GM12878 (cell line): ENCODE data around the gene BRD2. TPM values are rescaled to one million over a fixed set of nuclear protein-coding genes. Genes with fewer than 3 reads are reported as not detected.

Experiments
- BCL11A ChIP-seq: IDR thresholded peaks from 2 replicates; pipeline ENCODE4 v1.6.1; 2011; ENCODE audit warnings: low read depth, low read length
- BRCA1 ChIP-seq: IDR thresholded peaks from 2 replicates; pipeline ENCODE4 v1.6.1; 2011; ENCODE audit warnings: low read depth, low read length, improper control_type of control experiment
- CBFB ChIP-seq: IDR thresholded peaks from 2 replicates; pipeline ENCODE4 v1.6.1; 2016; ENCODE audit warnings: antibody characterized with exemption, low read depth
- CEBPB ChIP-seq, 2 experiments: fragments of 150-350 bp in 1 of 2; IDR thresholded peaks; 2 replicates each; pipeline ENCODE4 v1.6.1; 2012 to 2014; ENCODE audit warnings: low read depth in 2 of 2, low read length in 2 of 2, borderline replicate concordance in 1 of 2, inconsistent platforms in 1 of 2
- CHD1 ChIP-seq: IDR thresholded peaks from 2 replicates; pipeline ENCODE4 v1.6.1; 2012; ENCODE audit warnings: low read depth, low read length, improper control_type of control experiment
- CREB1 ChIP-seq: IDR thresholded peaks from 2 replicates; pipeline ENCODE4 v1.6.1; 2012; ENCODE audit warnings: low read depth, mild to moderate bottlenecking, inconsistent platforms
- HDAC6 ChIP-seq: fragments of 200-600 bp; sonication (generic); IDR thresholded peaks from one replicate; pipeline ENCODE4 v1.8.0; 2017; ENCODE audit warnings: antibody characterized with exemption; ENCODE audit not compliant: unreplicated experiment
- HDGF ChIP-seq: fragments of 450-650 bp; IDR thresholded peaks from 2 replicates; pipeline ENCODE4 v1.6.1; 2016; ENCODE audit warnings: antibody characterized with exemption
- LARP7 ChIP-seq: fragments of 450-650 bp; IDR thresholded peaks from 2 replicates; pipeline ENCODE4 v1.6.1; 2017; ENCODE audit warnings: mild to moderate bottlenecking
- MYB ChIP-seq: fragments of 150-350 bp; IDR thresholded peaks from 2 replicates; pipeline ENCODE4 v1.6.1; 2014; ENCODE audit warnings: mild to moderate bottlenecking, low read depth, low read length, borderline replicate concordance
- NFIC ChIP-seq: IDR thresholded peaks from 2 replicates; pipeline ENCODE4 v1.6.1; 2012; ENCODE audit warnings: low read depth, mild to moderate bottlenecking, inconsistent platforms, low read length, moderate library complexity
- NFYB ChIP-seq: IDR thresholded peaks from 2 replicates; pipeline ENCODE4 v1.6.1; 2011; ENCODE audit warnings: low read depth, mild to moderate bottlenecking, low read length, improper control_type of control experiment, moderate library complexity; ENCODE audit not compliant: insufficient read depth
- NKRF ChIP-seq: fragments of 450-650 bp; conservative IDR thresholded peaks from 2 replicates; pipeline ENCODE4 v1.6.1; 2017; ENCODE audit warnings: mild to moderate bottlenecking, moderate library complexity
- NR2C1 ChIP-seq: fragments of 450-650 bp; IDR thresholded peaks from 2 replicates; pipeline ENCODE4 v1.6.1; 2017; ENCODE audit warnings: antibody characterized with exemption, mild to moderate bottlenecking, moderate library complexity
- NR2F1 ChIP-seq: fragments of 450-650 bp; conservative IDR thresholded peaks from 2 replicates; pipeline ENCODE4 v1.6.1; 2017; ENCODE audit warnings: mild to moderate bottlenecking
- POU2F2 ChIP-seq: IDR thresholded peaks from 3 replicates; pipeline ENCODE4 v1.6.1; 2011; ENCODE audit warnings: low read depth, mild to moderate bottlenecking, low read length, borderline replicate concordance
- RBBP5 ChIP-seq: fragments of 200-600 bp; sonication (generic); conservative IDR thresholded peaks from 2 replicates; pipeline ENCODE4 v1.6.1; 2016
- SIN3A ChIP-seq: IDR thresholded peaks from 2 replicates; pipeline ENCODE4 v1.6.1; 2012; ENCODE audit warnings: low read depth, low read length, improper control_type of control experiment
- YY1 ChIP-seq: IDR thresholded peaks from 2 replicates; pipeline ENCODE4 v1.6.1; 2011; ENCODE audit warnings: low read depth, mild to moderate bottlenecking, low read length
- ZBED1 ChIP-seq: IDR thresholded peaks from 2 replicates; pipeline ENCODE4 v1.6.1; 2016; ENCODE audit warnings: borderline replicate concordance
- ZBTB11 ChIP-seq: fragments of 450-650 bp; formaldehyde crosslinking; IDR thresholded peaks from 2 replicates; pipeline ENCODE4 v1.5.0; 2022; ENCODE audit warnings: mild to moderate bottlenecking, missing genetic modification characterization
- ZNF217 ChIP-seq: fragments of 450-650 bp; IDR thresholded peaks from 2 replicates; pipeline ENCODE4 v1.6.1; 2017; ENCODE audit warnings: antibody characterized with exemption, mild to moderate bottlenecking
- ZZZ3 ChIP-seq: IDR thresholded peaks from 2 replicates; pipeline ENCODE4 v1.6.1; 2011; ENCODE audit warnings: low read depth; ENCODE audit not compliant: control insufficient read depth, insufficient read length
- polyA plus RNA-seq, 11 experiments: library from polyadenylated mRNA; depleted of rRNA in 4 of 11; unstranded in 6 of 11; stranded (reverse) in 5 of 11; fragments of >200 nt; fragmentation: Nextera tagmentation in 4 of 11; fragmentation: Illumina TruSeq in 1 of 11; extraction: Ambion mirVana in 4 of 11; extraction: Trizol in 1 of 11; gene quantifications; 1 replicate in 1 of 11; 2 replicates in 10 of 11; pipeline versions ENCODE4 v1.2.1 to v1.2.3, GENCODE V29; 2011 to 2016; ENCODE audit warnings: inconsistent platforms in 2 of 11, missing spikeins in 2 of 11, low read depth in 1 of 11
- total RNA-seq, 4 experiments: library from RNA; depleted of rRNA in 3 of 4; stranded (reverse); fragments of >200 nt in 3 of 4; fragmentation: Illumina TruSeq in 1 of 4; extraction: Trizol in 1 of 4; gene quantifications; 2 replicates each; pipeline versions ENCODE4 v1.2.1 to v1.2.3, GENCODE V29; 2013 to 2021

BRD2 gene
- total and polyA plus RNA-seq, 10 of the 15 experiments (the other 5 are each of a cell fraction or from before 2014, with no cell fraction given), result 32.2 to 239 (median 139) TPM

- no peak for TF ChIP-seq NKRF
- TF ChIP-seq LARP7, result no peak; the same call in 1 of the 2 replicates
- peak; percentile 4; the same call in 1 of the 2 replicates for TF ChIP-seq BCL11A
- TF ChIP-seq NR2C1, result peak; percentile 66
- TF ChIP-seq POU2F2, result peak; percentile 100
- TF ChIP-seq CEBPB (IDR thresholded peaks at IDR 0.05; ENCODE audit: borderline replicate concordance in 1 of 2, low read depth in 2 of 2, low read length in 2 of 2), result no peak
- 0 out of 2 replicates have a peak, but pooled peaks have one; percentile 1 for TF ChIP-seq SIN3A
- TF ChIP-seq ZZZ3, result no peak
- peak; percentile 80 for TF ChIP-seq HDAC6
- peak; percentile 22; the same call in 1 of the 2 replicates for TF ChIP-seq CHD1
- TF ChIP-seq CBFB, result peak; percentile 98
- TF ChIP-seq NFIC, result no peak
- TF ChIP-seq NR2F1, result 0 out of 2 replicates have a peak, but pooled peaks have one; percentile 26
- peak; percentile 79; the same call in 1 of the 2 replicates for TF ChIP-seq NFYB
- peak; percentile 56 for TF ChIP-seq ZBTB11 (CRISPR knock-in tag)
- peak; percentile 60; the same call in 1 of the 2 replicates for TF ChIP-seq BRCA1
- TF ChIP-seq ZBED1, result peak; percentile 98
- peak; percentile 100 for TF ChIP-seq HDGF
- TF ChIP-seq RBBP5, result no peak
- peak; percentile 97 for TF ChIP-seq YY1
- TF ChIP-seq ZNF217, result no peak
- TF ChIP-seq MYB, result no peak
- TF ChIP-seq CREB1, result no peak
These were observed 3.4 kb downstream of the BRD2 start (continued) for GRCh38 chr6:32971581-32972352.
